PC-9 (cell line): Measurements from ENCODE around the gene DYNC1I2.

Source experiments
- CTCF ChIP-seq: fragments of 200-600 bp; sonication (generic); conservative IDR thresholded peaks from 2 replicates; pipeline ENCODE4 v1.6.1; 2017; ENCODE audit warnings: mixed run types, antibody characterized with exemption, mild to moderate bottlenecking, moderate library complexity
- EZH2 ChIP-seq: fragments of 200-600 bp; sonication (generic); IDR thresholded peaks from 2 replicates; pipeline ENCODE4 v1.8.0; 2017; ENCODE audit warnings: antibody characterized with exemption, low read depth

GRCh38 chr2:171709011-171709685 is 21.9 kb downstream of the DYNC1I2 start:
- TF ChIP-seq CTCF (no peak), EZH2 (no peak)
